Parathyroid adenoma (tissue), 2 donors: ENCODE data around the gene CARD9.

Experiments used
- H2AFZ ChIP-seq: fragments of 300-600 bp; sonication (generic); one replicate; pipeline ENCODE4 v1.7.0; 2017; ENCODE audit warnings: antibody characterized with exemption, mild to moderate bottlenecking
- H3K27ac ChIP-seq: fragments of 300-600 bp; sonication (generic); one replicate; pipeline ENCODE4 v1.7.0; 2017
- H3K27me3 ChIP-seq: fragments of 300-600 bp; sonication (generic); one replicate; pipeline ENCODE4 v1.7.0; 2017; ENCODE audit warnings: low read length; ENCODE audit not compliant: control insufficient read depth, insufficient read depth
- H3K36me3 ChIP-seq: fragments of 300-600 bp; sonication (generic); one replicate; pipeline ENCODE4 v1.7.0; 2017; ENCODE audit warnings: low read length; ENCODE audit not compliant: control insufficient read depth, insufficient read depth
- H3K4me1 ChIP-seq: fragments of 300-600 bp; sonication (generic); one replicate; pipeline ENCODE4 v1.7.0; 2017; ENCODE audit warnings: control low read depth
- H3K4me2 ChIP-seq: fragments of 300-600 bp; sonication (generic); one replicate; pipeline ENCODE4 v1.7.0; 2017; ENCODE audit warnings: low read length
- H3K4me3 ChIP-seq: fragments of 300-600 bp; sonication (generic); one replicate; pipeline ENCODE4 v1.7.0; 2017; ENCODE audit warnings: low read depth, low read length
- H3K79me2 ChIP-seq: fragments of 300-600 bp; sonication (generic); one replicate; pipeline ENCODE4 v1.7.0; 2017; ENCODE audit warnings: control low read depth
- H3K9ac ChIP-seq: fragments of 300-600 bp; sonication (generic); one replicate; pipeline ENCODE4 v1.7.0; 2017; ENCODE audit warnings: mild to moderate bottlenecking
- H3K9me3 ChIP-seq: fragments of 300-600 bp; sonication (generic); one replicate; pipeline ENCODE4 v1.7.0; 2017; ENCODE audit warnings: low read length; ENCODE audit not compliant: control insufficient read depth
- TF ChIP-seq, protein P1 (sequence below): fragments of 300-600 bp; sonication (generic); IDR thresholded peaks from one replicate; pipeline ENCODE4 v1.7.0; 2017; ENCODE audit warnings: antibody characterized with exemption, mild to moderate bottlenecking
- donor health status: primary hyperparathyroidism.

CARD9 gene

GRCh38 chr9:136339173-136339957, 34.1 kb downstream of the CARD9 start:
- Histone ChIP-seq H3K9ac (no peak overlapping the region), H3K4me1 (peaks cover 5% of the 10 kb centered on the region), H2AFZ (no peak overlapping the region), H3K4me3 (no peak overlapping the region), H3K79me2 (no peaks in the 10 kb centered on the region), H3K36me3 (no peaks in the 10 kb centered on the region), H3K27me3 (no peaks in the 10 kb centered on the region), H3K9me3 (no peaks in the 10 kb centered on the region), H3K4me2 (no peak overlapping the region), H3K27ac (no peak overlapping the region)
- TF ChIP-seq, protein P1, sequence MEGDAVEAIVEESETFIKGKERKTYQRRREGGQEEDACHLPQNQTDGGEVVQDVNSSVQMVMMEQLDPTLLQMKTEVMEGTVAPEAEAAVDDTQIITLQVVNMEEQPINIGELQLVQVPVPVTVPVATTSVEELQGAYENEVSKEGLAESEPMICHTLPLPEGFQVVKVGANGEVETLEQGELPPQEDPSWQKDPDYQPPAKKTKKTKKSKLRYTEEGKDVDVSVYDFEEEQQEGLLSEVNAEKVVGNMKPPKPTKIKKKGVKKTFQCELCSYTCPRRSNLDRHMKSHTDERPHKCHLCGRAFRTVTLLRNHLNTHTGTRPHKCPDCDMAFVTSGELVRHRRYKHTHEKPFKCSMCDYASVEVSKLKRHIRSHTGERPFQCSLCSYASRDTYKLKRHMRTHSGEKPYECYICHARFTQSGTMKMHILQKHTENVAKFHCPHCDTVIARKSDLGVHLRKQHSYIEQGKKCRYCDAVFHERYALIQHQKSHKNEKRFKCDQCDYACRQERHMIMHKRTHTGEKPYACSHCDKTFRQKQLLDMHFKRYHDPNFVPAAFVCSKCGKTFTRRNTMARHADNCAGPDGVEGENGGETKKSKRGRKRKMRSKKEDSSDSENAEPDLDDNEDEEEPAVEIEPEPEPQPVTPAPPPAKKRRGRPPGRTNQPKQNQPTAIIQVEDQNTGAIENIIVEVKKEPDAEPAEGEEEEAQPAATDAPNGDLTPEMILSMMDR: peak; percentile 89

- TF ChIP-seq, protein P1: no peak
- Histone ChIP-seq H3K9me3 (no peaks in the 10 kb centered on the region), H3K79me2 (no peaks in the 10 kb centered on the region), H3K36me3 (no peaks in the 10 kb centered on the region), H3K4me3 (no peak overlapping the region), H3K9ac (no peak overlapping the region), H3K27me3 (no peaks in the 10 kb centered on the region), H3K4me1 (peaks cover 5% of the 10 kb centered on the region), H3K27ac (no peak overlapping the region), H3K4me2 (no peak overlapping the region), H2AFZ (no peak overlapping the region)
Measured at GRCh38 chr9:136338511-136338910, 35.0 kb downstream of the CARD9 start.

- H3K79me2 ChIP-seq: no peaks in the 10 kb centered on the region
- no peak overlapping the region for H3K27ac ChIP-seq
- no peaks in the 10 kb centered on the region for H3K36me3 ChIP-seq
- no peaks in the 10 kb centered on the region for H3K27me3 ChIP-seq
- no peak overlapping the region for H3K4me3 ChIP-seq
- no peak overlapping the region for H3K4me2 ChIP-seq
- no peaks in the 10 kb centered on the region for H3K4me1 ChIP-seq
- H3K9me3 ChIP-seq: no peaks in the 10 kb centered on the region
- no peak overlapping the region for H3K9ac ChIP-seq
- TF ChIP-seq, protein P1: no peak
- no peak overlapping the region for H2AFZ ChIP-seq
Measured at GRCh38 chr9:136337416-136338395, 35.8 kb downstream of the CARD9 start.

- Histone ChIP-seq H3K9ac (no peak overlapping the region), H3K79me2 (no peaks in the 10 kb centered on the region), H3K27ac (no peak overlapping the region), H3K4me3 (no peak overlapping the region), H3K27me3 (no peaks in the 10 kb centered on the region), H3K4me1 (no peaks in the 10 kb centered on the region), H3K4me2 (no peak overlapping the region), H3K9me3 (no peaks in the 10 kb centered on the region), H3K36me3 (no peaks in the 10 kb centered on the region), H2AFZ (no peak overlapping the region)
- TF ChIP-seq, protein P1: no peak
Measured at GRCh38 chr9:136336881-136337280, 36.6 kb downstream of the CARD9 start.
